A549 treated with Mapracorat at 1 μM for 4 hours (cell line): ENCODE results near the gene ZNF226. TPM values are rescaled to one million over a fixed set of nuclear protein-coding genes. Genes with fewer than 3 reads are reported as not detected.

Experiments
- total RNA-seq: library from RNA; stranded (reverse); fragments of 200-300 nt; extraction: Qiagen RNA extraction; gene quantifications from 5 replicates; pipeline ENCODE4 v1.2.3, GENCODE V29; 2022

Gene ZNF226
- total RNA-seq: 17.1 to 22.3 TPM (median 21.6 TPM) in 5 replicates

DNA sequence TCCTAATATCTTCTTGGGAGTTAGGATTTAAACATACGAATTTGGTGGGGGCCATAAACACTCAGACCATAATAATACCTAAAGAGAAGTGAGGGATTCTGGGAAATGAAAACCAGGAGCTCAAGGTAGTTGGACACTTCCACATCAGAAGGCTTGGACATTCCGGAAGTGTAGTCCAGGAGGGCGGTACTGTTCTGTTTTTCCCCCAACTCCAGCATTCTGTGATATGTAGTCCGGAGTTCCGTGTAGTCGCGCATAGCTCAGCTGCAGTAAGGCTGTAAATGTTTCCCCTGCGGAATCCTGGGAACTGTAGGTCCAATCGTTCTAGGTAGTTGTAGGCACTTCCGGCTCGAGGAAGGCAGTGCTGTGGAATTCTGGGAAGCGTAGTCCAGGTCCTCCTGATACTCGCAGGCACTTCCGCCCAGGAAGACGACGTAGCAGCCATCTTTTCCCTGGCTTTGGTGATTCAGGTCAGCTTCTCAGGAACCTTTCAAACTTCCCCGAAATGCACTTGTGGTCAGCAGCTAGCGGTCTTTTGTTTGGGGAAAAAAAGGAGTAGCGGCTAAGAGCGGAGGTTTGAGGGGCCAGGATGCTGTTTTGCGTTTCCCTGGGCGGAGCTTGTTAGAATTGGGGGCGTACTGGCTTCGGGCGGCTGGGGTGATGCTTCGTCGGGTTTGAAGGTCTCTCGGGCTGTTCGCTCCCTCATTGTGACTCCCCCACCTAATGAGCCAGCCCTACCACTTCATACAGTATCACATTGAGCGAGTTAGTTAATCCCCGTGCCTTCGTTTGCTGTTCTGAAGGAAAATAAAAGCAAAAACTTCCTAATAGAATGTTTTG lies at the start of gene ZNF226:
TSS of gene ZNF226 (plus strand) at position 428 of the 840 bp plus-strand sequence. CDS start 4,981 bp downstream, outside the sequence.

DNA sequence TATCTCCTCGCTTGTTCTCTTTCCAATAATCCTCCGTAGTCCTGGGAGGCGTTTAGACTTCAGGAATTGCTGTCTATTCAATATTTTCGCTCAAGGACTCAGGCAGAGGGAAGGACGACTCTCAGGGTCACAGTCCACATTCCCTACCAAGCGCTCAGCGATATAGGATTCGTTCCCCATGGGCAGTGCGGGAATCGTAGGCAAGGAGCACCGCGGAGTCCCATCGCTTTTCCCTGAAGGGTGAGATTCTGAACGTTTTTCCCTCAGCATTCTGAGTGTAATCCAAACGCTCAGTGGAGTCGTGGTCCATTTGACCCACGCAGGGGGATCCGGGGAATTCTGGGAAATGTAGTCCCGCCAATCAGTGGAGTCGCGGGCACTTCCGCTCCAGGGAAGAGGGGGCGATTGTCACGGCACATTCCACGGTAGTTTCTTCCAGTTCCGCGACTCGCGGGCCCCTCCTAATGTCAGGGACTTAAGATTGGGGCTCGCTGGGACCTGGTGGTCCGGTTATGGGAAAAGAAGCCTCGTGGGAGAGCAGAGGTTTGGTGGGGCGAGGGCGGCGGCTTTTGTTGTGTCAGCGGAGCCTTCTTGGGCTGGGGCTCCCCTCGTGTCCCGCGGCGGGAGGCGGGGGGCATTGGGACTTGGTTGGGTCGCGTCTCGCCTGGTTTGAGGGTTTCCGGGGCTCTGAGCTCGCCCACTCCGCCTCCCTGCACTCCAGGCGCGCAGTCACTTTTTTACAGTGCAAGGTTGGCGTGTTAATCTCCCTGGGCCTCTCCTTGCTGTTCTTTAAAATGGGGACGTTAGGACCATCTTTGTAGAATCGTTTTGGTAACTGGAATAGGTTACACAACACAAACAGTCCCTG lies 23.5 kb upstream of the ZNF226 start, which contains the start of gene ZNF234:
TSS of gene ZNF234 (plus strand) at position 364 of the 868 bp plus-strand sequence. CDS start 3,079 bp downstream, outside the sequence.

GRCh38 chr19:44212250-44212865 lies 47.5 kb downstream of the ZNF226 start, which contains the start of gene ZNF227:
TSS of gene ZNF227 (plus strand) at chr19:44212532. CDS start at chr19:44217793, 5,261 bp downstream.

Other genes starting within 250 kb of the ZNF226 start
- 9.7 to 11.6 TPM (median 9.9 TPM) in 5 replicates for gene ZNF45, start 229.8 kb upstream of the ZNF226 start, total RNA-seq
- 0.30 to 0.74 TPM (median 0.59 TPM) in 5 replicates for gene ZNF221, start 213.9 kb upstream of the ZNF226 start, total RNA-seq
- gene ZNF155, start 180.9 kb upstream of the ZNF226 start, total RNA-seq: 2.3 to 4.3 TPM (median 3.3 TPM) in 5 replicates
- gene ZNF230, start 162.1 kb upstream of the ZNF226 start, total RNA-seq: 2.3 to 3.2 TPM (median 2.5 TPM) in 5 replicates
- gene ZNF222, start 139.7 kb upstream of the ZNF226 start, total RNA-seq: 2.6 to 5.0 TPM (median 3.8 TPM) in 5 replicates
- 1.6 to 4.0 TPM (median 3.2 TPM) in 5 replicates for gene ZNF223, start 113.1 kb upstream of the ZNF226 start, total RNA-seq
- gene ZNF284, start 92.9 kb upstream of the ZNF226 start, total RNA-seq: 0.23 to 0.58 TPM (median 0.36 TPM) in 5 replicates
- 8.0 to 10.9 TPM (median 9.9 TPM) in 5 replicates for gene ZNF224, start 70.7 kb upstream of the ZNF226 start, total RNA-seq
- 2.5 to 4.1 TPM (median 2.7 TPM) in 5 replicates for gene ZNF225, start 51.7 kb upstream of the ZNF226 start, total RNA-seq
- gene ZNF234, start 23.5 kb upstream of the ZNF226 start, total RNA-seq: 1.9 to 2.6 TPM (median 2.1 TPM) in 5 replicates
- 8.1 to 11.9 TPM (median 10.9 TPM) in 5 replicates for gene ZNF227, start 47.4 kb downstream of the ZNF226 start, total RNA-seq
- gene ZNF233, start 94.8 kb downstream of the ZNF226 start, total RNA-seq: 0.41 to 0.73 TPM (median 0.65 TPM) in 5 replicates
- gene ZNF235, start 139.9 kb downstream of the ZNF226 start, total RNA-seq: 2.8 to 3.9 TPM (median 3.0 TPM) in 5 replicates
- 1.5 to 2.3 TPM (median 2.1 TPM) in 5 replicates for gene ZNF112, start 191.6 kb downstream of the ZNF226 start, total RNA-seq
- 1.7 to 2.5 TPM (median 2.1 TPM) in 5 replicates for gene ZNF285, start 236.5 kb downstream of the ZNF226 start, total RNA-seq